NCI-H748 treated with DMSO at 0.1 percent for 48 hours (cell line): Measurements from ENCODE around the gene POLR2A.
"Not testable (repeated sequence)": the region's sequence is repeated elsewhere in the genome, so short reads cannot be mapped to it uniquely, and the experiment has no call there.

Experiments used
- DNase-seq: peaks from one replicate; lab custom pipeline; 2025; lab: John Stamatoyannopoulos, UW

Gene POLR2A

DNA sequence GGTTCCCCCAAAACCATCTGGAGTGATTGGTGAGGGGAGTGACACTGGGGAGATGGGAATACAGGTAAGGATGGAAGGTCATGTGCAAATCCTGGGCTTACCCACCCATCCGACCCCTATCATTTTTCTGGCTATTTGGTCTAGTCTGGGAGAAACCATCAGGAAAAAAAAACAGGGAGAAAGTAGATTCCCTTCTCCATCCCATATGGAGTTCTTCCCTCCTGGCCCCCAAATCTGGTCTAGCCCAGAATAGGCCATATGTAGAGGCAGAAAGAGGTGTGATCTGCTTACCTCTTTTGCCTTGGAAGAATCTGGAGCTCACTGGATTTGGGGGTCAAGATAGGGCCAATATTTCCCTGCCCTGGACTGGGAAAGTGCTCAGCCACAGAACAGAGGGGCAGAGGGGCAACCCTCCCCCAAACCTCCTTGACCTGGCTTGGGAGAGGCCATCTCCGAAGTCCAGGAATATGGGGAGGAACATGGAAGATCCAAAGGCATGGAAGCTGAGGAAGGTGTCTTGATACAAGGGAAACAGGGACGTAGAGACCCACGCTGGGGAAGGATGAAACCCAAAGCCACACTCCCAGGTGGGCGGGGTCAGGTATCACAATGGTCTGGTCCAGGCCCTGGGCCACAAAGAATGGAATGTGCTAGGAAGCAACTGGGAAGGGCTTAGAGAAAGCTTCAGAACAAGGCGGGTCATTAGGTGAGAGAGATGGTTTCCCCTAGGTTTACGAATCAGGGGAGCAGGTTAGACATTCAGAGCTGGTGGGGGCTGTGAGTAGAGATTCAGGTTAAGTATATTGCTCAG is 23.1 kb upstream of the POLR2A start:
- no peak for DNase-seq

DNA sequence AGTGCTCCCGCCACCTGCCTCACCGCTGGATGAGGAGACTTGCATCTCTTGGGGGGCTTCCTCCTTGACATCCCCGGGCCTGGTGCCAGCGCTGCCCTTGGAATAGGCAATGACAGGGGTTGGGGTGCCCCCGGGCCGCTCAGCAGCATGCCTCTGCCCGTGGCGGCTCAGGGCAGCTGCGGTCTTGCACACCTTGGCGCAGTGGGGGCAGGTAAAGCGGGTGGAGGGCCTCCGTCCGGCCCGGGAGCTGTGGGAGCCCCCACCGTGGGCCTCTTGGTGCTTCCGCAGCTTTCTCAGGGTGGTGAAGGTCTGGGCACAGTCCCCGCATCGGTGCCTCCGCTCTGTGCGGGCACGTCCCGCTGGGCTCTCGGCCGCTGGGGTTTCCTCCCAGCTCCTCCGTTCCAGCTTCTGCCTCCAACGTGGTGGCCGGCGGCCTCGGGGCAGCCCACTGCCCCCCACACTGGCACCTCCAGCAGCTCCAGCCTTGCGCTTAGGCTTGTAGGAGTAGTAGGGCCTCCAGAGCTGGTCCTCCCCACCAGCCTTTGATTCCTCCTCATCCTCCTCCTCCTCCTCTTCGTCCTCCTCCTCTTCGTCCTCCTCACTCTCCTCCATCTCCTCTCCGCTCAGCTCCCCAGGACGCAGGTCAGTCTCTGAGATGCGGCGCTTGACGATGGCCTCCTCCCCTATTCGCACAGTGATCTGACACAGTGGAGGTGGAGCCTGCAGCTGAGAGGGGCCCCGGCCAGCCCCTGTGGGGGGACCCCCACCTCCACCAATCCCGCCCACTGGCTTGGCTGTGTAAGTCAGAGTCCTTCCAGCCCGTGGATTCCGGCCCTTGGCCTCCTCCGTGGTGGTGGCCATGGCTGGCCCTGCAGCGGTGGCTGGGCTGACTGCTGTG is 21.4 kb upstream of the POLR2A start:
- DNase-seq = no peak

DNA sequence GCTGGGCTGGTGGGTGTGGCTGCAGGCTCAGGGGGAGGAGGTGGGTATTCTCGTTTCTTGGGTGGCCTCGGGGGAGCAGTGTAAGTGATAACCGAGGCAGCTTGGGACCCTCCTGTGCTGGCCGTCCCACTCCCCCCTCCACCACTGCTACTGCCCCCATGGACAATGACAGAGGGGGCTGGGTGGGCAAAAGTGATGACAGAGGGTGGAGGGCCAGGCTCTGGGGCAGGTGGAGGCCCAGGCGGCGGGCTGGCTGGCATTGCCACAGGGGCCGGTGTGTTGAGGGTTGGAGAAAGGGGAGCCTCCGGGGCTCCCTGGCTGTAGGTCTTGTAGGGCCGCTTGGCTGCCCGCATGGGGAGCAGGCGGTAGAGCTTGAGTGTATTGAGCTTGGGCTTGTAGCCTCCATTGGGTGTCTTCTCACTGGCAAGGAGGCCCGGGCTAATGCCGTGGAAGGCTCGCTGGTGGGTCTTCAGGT is 20.8 kb upstream of the POLR2A start:
- no peak for DNase-seq

DNA sequence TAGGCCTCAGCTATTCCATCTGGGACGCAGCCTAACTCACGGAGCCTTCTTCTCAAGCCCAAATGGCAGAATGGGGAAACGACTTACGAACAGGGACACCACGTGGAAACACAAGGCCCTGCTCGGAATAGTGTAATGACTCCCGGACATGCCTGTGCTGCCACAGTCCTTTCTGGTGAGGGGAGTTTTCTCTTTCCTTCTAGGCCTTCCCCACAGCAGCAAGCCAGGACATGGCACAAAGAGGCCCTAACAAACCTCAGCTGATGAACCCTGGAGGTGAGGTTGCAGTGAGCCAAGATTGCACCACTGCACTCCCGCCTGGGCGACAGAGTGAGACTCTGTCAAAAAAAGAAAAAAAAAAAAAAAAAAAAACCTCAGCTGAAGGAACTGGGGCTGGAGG is 20.1 kb upstream of the POLR2A start:
- DNase-seq = no peak

DNA sequence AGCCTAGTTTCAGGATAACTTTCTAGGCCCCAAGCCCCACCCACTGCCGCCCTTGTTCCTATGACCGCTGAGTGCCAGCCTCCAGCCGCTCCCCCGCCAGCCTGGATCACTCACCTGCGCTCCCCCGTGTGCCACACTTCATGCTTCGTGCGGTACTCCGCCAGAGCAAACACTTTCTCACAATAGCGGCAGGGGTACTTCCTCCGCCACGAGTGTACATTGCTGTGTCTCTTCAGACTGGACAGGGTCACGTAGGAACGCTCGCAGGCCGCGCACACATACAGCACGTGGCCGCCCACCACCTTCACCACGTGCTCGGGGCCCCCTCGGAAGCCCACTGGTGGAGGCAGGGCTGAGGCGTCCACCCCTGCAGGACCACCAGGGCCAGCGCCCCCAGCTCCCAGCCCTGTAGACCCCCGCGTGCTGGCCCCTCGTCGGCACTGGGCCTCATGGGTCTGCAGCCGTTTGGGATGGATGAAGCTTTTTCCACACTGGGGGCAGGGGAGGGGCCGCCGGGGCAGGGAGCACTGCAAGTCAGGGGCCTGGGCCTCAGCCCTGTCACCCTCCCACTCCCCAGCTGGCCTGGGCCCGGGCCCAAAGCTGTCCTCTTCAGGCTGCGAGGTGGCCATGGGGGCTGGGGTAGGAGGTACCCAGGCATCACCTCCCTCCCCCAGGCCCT is 18.4 kb upstream of the POLR2A start:
- DNase-seq = no peak

DNA sequence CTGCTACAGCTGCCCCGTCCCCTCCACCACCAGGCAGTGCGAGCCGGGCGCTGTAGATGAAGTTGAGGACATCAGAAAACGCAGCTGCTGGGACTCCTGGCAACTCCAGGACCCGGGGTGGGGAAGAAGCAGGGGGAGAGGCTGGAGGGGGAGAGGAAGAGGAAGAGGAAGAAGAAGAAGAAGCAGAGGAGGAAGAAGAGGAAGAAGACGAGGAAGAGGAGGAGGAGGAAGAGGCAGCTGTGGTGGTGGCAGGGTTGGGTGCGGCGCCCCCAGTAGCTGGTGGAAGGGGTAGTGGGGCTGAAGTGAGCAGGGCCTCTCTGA is 17.9 kb upstream of the POLR2A start:
- DNase-seq = no peak

DNA sequence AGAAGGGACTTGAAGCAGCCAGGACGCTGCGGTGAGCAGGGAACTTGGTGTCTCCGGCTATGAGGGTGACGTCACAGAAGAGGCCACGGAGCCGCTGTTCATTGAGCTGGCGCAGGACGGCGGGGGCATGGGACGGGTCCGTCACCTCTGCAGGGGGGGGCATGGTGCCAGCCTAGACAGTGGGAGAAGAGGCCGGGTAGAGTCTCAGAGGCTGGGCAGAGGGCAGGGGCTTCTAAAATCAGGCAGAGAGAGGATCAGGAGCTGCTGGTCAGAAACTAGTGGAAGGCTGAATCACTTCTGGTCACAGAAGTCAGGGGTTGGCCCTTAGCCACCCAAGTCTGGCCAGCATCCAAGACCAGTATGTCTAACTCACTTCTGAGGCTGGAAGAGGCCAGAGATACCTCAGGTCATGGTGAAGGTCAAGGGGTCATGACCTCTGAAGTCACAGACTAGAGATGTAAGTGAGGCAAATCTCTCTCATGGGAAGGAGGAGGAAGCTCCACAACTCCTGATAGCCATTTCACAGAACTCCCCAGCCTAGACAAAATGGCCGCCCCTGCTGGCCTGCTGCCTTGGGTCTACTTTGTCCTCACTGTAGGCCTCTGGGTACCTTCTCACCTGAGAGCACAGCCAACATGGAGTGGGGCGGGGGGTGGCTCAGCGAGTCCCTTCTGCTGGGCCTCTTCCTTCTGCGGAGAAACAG is 17.4 kb upstream of the POLR2A start:
- no peak for DNase-seq

DNA sequence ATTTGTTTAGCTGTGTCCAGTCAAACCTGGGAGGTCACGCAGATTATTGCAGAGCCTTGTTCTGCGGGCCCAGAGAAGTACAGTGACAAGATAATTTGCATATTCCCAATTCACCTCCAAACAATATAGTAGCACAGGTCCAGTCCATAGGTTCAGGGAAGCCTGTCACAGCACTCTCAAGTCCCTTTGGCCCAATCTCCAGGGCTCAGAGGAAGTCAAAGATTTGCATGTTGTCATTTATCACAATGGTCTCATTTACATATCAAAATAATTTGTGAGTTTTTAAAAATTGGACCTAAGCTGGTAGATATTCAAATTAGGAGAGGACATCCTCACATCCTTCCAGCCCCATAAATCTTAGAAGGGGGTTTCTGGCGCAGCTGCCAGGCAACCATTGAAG is 16.7 kb upstream of the POLR2A start:
- DNase-seq = no peak

DNA sequence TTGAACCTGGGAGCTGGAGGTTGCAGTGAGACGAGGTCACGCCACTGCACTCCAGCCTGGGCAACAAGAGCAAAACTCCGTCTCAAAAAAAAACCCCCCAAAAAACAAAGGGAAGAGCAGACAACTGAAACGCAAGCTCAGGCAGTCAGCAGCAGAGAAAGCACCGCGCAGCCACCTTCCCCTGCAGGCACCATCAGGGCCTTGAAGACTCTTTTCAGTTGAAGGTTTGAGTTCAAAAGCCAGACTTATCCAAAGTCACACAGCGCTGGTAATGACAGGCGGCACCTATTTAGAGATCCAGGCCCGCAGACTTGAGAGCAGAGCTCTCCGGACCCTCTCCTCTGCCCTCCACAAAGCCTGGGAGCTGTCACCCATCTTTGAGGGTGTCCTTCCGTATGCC is 15.9 kb upstream of the POLR2A start:
- no peak for DNase-seq

DNA sequence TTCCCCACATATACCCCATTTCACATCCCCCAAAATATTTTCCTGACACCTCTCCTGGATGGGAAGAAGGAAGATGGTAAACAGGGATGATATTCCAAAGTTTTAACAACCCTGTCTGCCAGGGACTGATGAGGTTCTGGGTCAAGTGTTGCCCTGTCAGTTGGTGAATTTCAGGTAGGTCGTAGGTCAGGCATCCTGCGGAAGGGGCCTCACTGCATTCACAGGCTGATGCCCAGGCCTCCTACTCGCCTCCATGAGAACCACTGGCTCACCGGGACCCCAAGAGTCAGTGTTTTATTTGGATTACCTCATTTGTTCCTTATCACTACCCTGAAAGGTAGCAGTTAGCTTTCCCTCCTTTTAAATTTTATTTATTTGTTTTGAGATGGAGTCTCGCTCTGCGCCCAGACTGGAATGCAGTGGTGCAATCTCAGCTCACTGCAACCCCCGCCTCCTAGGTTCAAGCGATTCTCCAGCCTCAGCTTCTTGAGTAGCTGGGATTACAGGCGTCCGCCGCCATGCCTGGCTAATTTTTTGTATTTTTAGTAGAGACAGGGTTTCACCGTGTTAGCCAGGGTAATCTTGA is 15.3 kb upstream of the POLR2A start:
- no peak for DNase-seq

DNA sequence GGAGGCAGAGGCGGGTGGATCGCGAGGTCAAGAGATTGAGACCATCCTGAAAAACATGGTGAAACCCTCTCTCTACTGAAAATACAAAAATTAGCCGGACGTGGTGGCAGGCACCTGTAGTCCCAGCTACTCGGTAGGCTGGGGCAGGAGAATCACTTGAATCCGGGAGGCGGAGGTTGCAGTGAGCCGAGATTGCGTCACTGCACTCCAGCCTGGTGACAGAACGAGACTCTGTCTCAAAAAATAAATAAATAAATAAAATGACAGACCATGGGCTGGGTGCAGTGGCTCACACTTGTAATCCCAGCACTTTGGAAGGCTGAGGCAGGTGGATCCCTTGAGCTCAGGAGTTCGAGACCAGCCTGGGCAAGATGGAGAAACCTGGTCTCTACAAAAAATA is 14.3 kb upstream of the POLR2A start:
- not testable (repeated sequence) for DNase-seq

DNA sequence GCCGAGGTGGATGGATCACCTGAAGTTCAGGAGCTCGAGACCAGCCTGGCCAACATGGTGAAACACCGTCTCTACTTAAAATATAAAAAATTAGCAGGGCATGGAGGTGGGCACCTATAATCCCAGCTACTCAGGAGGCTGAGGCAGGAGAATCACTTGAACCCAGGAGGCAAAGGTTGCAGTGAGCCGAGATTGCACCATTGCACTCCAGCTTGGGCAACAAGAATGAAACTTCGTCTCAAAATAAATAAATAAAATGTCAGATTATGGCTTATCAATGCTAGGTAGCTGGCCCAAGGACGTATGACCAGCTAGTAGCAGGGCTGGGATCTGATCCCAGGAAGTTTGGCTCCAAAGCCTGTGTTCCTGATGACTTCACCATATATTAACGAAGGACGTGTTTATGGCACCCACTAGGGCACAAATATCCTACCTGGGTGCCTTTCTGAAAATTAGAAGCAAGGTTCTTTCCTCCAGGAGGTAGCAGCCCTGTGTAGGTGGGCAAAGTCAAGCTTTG is 13.7 kb upstream of the POLR2A start:
- DNase-seq = not testable (repeated sequence)

DNA sequence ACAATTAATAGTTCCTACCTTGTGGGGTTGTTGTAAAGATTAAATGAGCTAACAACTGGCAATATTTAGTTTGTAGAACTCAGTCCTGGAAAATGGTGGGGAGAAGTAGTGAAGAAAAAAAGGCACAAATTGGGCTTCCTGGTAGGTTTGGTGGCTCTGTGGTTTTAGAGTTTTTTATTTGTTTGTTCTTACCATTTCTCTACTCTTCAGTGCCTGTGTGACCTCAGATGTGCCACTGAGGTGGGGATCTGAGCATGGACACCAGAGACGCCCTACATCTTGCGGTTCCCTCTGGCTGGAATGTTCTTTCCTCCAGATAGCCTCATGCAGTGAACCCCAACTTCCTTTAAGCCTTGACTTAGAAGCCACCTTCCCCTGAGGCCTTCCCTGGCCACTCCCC is 12.4 kb upstream of the POLR2A start:
- DNase-seq = no peak

DNA sequence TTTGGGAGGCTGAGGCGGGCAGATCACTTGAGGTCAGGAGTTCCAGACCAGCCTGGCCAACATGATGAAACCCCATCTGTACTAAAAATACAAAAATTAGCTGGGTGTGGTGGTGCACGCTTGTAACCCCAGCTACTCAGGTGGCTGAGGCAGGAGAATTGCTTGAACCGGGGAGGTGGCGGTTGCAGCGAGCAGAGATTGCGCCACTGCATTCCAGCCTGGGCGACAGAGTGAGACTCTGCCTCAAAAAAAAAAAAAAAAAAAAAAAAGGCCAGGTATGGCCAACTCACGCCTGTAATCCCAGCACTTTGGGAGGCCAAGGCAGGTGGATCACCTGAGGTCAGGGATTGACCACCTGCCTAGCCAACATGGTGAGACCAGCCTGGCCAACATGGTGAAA is 9.4 kb upstream of the POLR2A start:
- DNase-seq = not testable (repeated sequence)

DNA sequence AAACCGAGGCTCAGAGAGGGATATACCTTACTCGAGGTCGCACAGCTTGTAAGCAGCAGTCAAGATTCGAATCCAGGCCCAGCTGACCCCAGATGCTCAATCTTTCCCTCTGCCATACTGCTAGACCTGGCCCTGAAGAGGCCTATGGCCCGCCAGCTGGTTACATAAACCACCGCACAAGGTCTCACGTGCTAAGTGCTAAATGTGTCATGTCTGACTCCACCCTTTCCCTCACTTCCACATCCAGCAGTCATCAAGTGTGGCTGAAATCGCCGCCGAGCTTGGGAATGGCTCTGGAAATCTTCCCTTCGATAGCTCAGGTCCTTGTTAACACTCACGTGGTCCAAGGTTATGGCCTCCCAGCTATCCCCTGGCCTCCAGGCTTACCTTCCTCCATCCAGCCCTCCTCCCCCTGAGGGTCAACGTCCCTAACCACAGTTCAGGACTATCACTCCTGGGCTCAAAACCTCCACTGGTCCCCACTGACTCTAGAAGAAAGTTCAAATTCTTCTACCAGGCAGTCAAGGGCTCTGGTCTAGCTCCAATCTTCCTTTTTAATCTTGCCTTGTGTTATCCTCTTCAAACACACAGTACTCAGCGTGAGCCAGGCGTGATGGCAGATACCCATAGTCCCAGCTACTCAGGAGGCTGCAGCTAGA is 8.3 kb upstream of the POLR2A start:
- DNase-seq = no peak

DNA sequence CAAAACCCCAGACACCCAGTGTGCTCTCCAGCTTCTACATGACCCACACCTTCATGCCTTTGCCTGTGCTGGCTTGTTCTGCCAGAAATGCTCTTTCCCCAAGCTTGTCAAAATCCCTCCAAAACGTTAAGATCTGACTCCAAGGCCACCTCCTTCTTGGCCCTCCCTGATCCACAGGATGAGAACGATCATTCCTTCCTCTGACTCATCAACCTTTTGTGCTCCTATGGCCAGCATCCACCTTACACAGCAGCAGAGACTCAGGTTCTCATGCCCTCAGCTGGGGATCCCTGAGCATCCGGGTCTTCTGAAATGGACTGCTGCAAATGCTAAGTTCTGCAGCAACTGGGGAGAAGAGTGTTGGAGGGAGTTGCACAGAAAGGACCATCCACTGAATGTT is 7.7 kb upstream of the POLR2A start:
- no peak for DNase-seq

DNA sequence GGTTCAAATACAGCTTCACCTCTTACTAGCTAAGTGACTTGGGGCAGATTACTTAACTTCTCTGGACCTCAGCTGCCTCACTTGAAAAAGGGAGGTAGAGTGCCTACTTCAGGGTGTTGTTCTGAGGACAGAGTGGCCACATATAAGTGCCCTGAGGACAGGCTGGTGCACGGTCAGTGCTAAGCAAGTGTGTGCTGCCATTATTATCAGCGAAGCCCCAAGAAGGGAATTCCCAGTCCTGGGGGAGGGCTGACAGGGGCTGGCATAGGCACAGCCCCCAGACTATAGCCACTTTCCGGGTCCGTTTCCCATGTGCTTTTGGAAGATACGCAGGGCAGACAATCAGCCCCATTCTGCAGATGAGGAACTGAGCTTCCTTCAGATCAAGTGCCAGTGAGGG is 7.2 kb upstream of the POLR2A start:
- no peak for DNase-seq

DNA sequence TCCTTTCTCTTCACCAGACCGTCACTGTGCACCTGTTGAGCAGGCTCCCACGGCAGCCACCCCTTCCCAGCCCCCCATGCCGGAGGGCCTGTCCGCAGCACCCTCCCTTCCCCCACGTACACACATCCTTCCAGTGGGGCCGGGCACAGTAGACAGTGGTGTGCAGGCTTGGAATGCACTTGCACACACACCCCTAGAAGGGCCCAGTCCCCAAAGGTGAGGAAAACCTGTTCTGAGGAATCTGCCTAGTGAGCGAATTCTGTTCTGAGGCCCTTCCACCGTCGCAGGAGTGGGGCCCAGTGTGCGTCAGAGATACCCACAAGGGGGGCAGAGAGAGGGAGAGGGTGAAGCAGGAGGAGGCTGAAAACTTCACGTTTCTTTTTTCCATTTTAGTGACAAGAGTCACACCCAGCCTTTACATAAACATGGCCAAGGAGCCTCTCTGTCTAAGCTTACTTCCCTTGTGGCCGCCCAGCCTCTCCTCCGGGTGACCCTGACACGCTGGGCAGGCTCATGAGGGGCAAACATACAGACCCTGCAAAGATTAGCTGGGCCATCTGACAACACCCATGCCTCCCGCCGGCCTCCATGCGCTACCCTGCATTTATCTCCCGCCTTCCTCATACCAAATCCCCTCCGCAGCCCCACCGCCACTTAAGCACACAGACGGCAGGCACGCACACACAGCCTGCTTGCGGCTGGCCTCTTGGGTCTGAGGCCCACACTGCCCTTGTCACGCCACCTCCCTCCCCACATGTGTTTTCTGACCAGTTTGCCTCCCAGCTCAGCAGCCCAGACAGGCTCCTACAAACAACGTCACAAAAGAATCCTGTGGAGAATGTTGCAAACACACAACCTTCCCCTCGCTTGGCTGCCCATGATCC is 6.5 kb upstream of the POLR2A start:
- DNase-seq = no peak

DNA sequence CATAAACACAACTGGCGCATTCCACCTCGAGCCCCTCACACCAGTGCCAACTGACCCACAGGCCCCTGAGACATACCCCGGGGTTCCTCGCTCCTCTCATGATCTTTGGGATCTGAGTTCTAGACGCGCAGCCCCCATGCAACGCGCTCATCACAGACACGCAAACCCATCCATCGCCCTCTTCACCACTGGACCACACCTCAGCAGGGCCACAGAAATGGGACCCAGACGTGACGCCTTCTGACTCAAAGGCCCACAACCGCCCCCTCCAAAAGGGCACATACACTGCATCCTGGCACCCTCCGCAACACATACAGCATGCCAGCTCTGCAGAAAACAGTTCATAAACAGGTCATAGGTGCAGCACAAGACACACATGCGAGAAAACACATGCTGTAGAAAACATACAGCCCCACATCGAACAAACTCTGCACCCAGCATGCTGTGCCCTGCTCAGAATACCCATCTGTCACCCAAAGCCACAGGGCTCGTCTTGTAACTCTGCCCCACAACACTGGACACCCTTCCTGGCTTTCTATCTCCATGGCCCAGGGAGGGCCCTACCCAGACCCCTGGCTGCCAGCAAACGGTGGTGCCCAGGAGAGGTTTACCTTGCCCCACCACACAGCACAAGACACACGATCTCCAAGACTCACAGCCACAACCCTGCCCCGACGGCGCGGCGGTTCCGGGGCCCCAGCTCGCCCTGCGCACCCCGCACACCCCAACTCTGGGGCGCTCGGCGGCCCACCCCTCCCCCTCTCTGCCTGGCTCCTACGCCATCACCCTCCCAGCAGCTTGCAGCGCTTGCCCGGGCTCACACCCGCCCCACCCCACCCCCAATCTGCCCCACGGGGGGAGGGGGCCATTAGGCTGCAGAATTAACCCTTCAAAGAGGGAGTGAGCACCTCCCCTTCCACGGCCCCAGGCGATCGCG is 5.6 kb upstream of the POLR2A start:
- no peak for DNase-seq
